Measurements from ENCODE around the gene CCDC86. TPM values are rescaled to one million over a fixed set of nuclear protein-coding genes. Genes with fewer than 3 reads are reported as not detected.

CCDC86 gene
- total and polyA plus RNA-seq, 10 of the 15 experiments (the other 5 are each of a cell fraction or from before 2014, with no cell fraction given), result 2.0 to 87.2 (median 38.7) TPM

DNA sequence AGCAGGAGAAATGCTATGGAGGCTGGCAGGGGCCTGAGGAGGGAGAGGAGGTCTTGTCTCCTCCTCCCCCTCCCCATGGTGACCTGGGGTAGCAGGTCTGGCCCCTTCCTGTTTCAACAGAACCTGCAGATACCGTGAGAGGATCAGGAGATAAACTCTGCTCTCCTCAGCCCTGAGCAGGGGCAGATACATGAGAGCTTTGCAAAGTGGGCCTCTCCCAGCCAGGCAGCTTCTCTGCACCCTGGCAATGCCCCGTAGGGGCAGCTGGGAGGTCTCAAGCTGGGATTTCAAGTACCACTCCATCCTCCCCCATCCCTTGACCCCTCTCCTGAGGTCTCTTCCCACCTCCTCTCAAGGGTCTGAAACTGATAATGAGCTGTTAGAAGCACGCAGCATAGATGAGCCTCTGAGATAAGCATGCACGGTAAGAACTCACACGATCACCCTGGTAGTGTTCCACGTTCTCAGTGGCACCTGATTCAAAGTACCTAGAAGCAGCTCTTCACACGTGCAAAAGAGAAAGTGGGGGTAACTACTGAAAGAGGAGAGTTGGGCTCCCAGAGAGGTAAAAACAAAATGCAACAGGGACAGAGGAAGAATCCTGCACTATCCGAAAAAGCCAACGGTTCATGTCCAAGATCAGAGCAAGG is 4.9 kb upstream of the CCDC86 start:
- Histone ChIP-seq H3K79me2 (ENCODE audit: control insufficient read depth, insufficient read depth, low read length) (peaks cover 7% of the 10 kb centered on the region), H3K27ac (ENCODE audit: control insufficient read depth, insufficient read depth) (no peak overlapping the region), H3K36me3 (ENCODE audit: control insufficient read depth in 2 of 2, insufficient read depth in 2 of 2, low read length in 1 of 2) (no peaks in the 10 kb centered on the region), H3K9ac (ENCODE audit: control insufficient read depth, insufficient read depth, low read length) (no peak overlapping the region), H4K20me1 (ENCODE audit: control insufficient read depth, insufficient read depth) (no peaks in the 10 kb centered on the region), H3K4me1 (ENCODE audit: control insufficient read depth, insufficient read depth, low read length) (peaks cover 4% of the 10 kb centered on the region), H3K4me2 (ENCODE audit: control insufficient read depth, insufficient read depth) (no peak overlapping the region), H3K4me3 (no peak overlapping the region), H3K27me3 (replicated peaks in 1 of 2; ENCODE audit: control insufficient read depth in 2 of 2, insufficient read depth in 2 of 2, low read length in 1 of 2) (no peaks in the 10 kb centered on the region), H3K9me3 (replicated peaks; ENCODE audit: control insufficient read depth, insufficient read depth, low read length) (no peaks in the 10 kb centered on the region), H2AFZ (ENCODE audit: control insufficient read depth, low read depth, low read length) (no peak overlapping the region)
- no TSS peak for BruUV-seq (replicated peaks)
- DNase-seq (ENCODE audit: low read depth, low spot score), result no peak
- 48% methylated on average over 9 of the region's 9 CpGs for WGBS (ENCODE audit: insufficient coverage, insufficient replicate concordance, low lambda C conversion rate, missing lambda C conversion rate)
- ChIA-PET POLR2A (no interaction called here), RAD21 (ENCODE audit: unreplicated experiment) (interaction anchor here (1.2 kb wide), 1 partner anchor 51 kb away, joined by 5 read pairs; no protein-coding TSS in a partner anchor), SMC1A (ENCODE audit: uncharacterized antibody, unreplicated experiment) (no interaction called here), CTCF (no interaction called here)
- in situ Hi-C loops (cut with MboI) (loop anchor here (5.0 kb wide), 2 partner anchors 60 to 345 kb away; no protein-coding TSS in a partner anchor), intact Hi-C loops (cut with micrococcal nuclease; ENCODE audit: unreplicated experiment) (no loop called here)
- ATAC-seq, result no peak
- TF ChIP-seq POLR2AphosphoS5 (IDR thresholded peaks at IDR 0.05; ENCODE audit: low read length) (no peak), TCF7 (IDR thresholded peaks at IDR 0.05; ENCODE audit: borderline replicate concordance) (no peak), JUNB (IDR thresholded peaks at IDR 0.05) (no peak), CREB1 (IDR thresholded peaks at IDR 0.05; ENCODE audit: low read depth) (no peak), LARP7 (IDR thresholded peaks at IDR 0.05) (no peak)
- TF ChIP-seq, protein P1, sequence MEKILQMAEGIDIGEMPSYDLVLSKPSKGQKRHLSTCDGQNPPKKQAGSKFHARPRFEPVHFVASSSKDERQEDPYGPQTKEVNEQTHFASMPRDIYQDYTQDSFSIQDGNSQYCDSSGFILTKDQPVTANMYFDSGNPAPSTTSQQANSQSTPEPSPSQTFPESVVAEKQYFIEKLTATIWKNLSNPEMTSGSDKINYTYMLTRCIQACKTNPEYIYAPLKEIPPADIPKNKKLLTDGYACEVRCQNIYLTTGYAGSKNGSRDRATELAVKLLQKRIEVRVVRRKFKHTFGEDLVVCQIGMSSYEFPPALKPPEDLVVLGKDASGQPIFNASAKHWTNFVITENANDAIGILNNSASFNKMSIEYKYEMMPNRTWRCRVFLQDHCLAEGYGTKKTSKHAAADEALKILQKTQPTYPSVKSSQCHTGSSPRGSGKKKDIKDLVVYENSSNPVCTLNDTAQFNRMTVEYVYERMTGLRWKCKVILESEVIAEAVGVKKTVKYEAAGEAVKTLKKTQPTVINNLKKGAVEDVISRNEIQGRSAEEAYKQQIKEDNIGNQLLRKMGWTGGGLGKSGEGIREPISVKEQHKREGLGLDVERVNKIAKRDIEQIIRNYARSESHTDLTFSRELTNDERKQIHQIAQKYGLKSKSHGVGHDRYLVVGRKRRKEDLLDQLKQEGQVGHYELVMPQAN (conservative IDR thresholded peaks at IDR 0.05), result no peak
- FAIRE-seq, result no peak

Data from GM12878 (cell line).